Neural crest cell (in vitro differentiated cells): Measurements from ENCODE around the gene NBR1. TPM values are rescaled to one million over a fixed set of nuclear protein-coding genes. Genes with fewer than 3 reads are reported as not detected.
"Not testable (repeated sequence)": the region's sequence is repeated elsewhere in the genome, so short reads cannot be mapped to it uniquely, and the experiment has no call there.

Source experiments
- DNase-seq: peaks from one replicate; pipeline ENCODE4 v3.0.0; 2021; ENCODE audit warnings: low read depth, mixed read lengths, low spot score
- H3K27ac Mint-ChIP-seq: one replicate; pipeline ENCODE4 v1.8.0; 2021; ENCODE audit warnings: mild to moderate bottlenecking, mixed read lengths; ENCODE audit not compliant: unreplicated experiment
- H3K27me3 Mint-ChIP-seq: 2 replicates; pipeline ENCODE4 v1.8.0; 2021; ENCODE audit warnings: low read depth, mild to moderate bottlenecking, mixed read lengths
- H3K36me3 Mint-ChIP-seq: 2 replicates; pipeline ENCODE4 v1.8.0; 2021; ENCODE audit warnings: low read depth, mild to moderate bottlenecking, mixed read lengths
- H3K4me1 Mint-ChIP-seq: 2 replicates; pipeline ENCODE4 v1.8.0; 2021; ENCODE audit warnings: mixed read lengths
- H3K4me3 Mint-ChIP-seq: one replicate; pipeline ENCODE4 v1.8.0; 2021; ENCODE audit warnings: mild to moderate bottlenecking, mixed read lengths
- H3K9me3 Mint-ChIP-seq: 2 replicates; pipeline ENCODE4 v1.8.0; 2021; ENCODE audit warnings: mixed read lengths
- total RNA-seq: library from RNA; stranded (reverse); gene quantifications from 2 replicates; pipeline ENCODE4 v1.2.1, GENCODE V29; 2021
- TF ChIP-seq, protein P1 (sequence below): fragments of 200-600 bp; sonication (generic); conservative IDR thresholded peaks from 2 replicates; pipeline ENCODE4 v1.5.0; 2021; ENCODE audit warnings: antibody characterized with exemption, mild to moderate bottlenecking

NBR1 gene
- total RNA-seq, 1 donor from 2014 or later = 33.7 TPM

DNA sequence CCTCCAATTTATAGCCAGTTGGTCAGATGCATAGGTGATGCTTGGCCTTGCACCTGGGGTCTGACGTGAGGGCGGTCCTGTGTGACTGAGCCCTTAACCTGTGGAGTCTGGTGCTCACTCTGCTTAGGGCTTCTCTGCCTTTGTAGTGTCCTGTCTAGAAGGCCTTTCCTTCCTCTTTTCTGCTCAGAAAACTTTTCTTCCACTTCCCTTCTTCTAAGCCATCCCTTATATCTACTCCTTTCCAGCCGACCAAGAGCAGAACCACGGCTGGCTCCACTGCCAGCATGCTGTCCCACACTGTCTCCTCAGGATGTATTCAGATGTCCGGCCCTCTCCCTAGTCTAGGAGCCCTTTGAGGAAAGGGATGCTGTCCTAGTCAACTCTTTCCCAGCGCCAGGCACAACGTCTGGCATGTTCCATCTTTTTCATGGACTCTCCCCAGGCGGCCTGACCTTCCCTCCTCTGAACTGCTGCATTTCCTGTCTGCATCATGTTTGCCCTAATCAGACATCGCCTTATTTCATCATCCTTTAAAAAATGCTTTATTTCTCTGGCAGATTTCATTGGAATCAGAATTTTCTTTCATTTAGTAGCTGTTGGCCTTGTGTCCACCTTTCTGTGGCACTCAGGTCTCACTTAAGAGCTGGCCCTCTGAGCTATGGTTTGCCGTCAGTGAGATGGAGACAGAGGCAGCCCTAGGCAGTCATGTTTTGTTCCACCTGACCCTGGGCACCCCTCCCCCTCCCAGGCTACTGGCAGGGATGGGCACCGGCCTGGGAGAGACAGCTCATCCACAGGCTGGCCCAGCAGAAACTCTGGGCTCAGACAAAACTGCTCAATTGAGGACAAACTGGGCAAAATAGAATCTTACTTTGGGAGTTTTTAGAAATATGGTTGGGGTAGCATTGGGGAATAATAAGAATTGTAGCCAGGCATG lies 30.4 kb upstream of the NBR1 start:
- Mint-ChIP-seq H3K27ac (no peak overlapping the region), H3K36me3 (no peaks in the 10 kb centered on the region), H3K27me3 (no peaks in the 10 kb centered on the region), H3K4me3 (no peak overlapping the region), H3K4me1 (no peaks in the 10 kb centered on the region), H3K9me3 (no peaks in the 10 kb centered on the region)
- no peak for DNase-seq
- TF ChIP-seq, protein P1, sequence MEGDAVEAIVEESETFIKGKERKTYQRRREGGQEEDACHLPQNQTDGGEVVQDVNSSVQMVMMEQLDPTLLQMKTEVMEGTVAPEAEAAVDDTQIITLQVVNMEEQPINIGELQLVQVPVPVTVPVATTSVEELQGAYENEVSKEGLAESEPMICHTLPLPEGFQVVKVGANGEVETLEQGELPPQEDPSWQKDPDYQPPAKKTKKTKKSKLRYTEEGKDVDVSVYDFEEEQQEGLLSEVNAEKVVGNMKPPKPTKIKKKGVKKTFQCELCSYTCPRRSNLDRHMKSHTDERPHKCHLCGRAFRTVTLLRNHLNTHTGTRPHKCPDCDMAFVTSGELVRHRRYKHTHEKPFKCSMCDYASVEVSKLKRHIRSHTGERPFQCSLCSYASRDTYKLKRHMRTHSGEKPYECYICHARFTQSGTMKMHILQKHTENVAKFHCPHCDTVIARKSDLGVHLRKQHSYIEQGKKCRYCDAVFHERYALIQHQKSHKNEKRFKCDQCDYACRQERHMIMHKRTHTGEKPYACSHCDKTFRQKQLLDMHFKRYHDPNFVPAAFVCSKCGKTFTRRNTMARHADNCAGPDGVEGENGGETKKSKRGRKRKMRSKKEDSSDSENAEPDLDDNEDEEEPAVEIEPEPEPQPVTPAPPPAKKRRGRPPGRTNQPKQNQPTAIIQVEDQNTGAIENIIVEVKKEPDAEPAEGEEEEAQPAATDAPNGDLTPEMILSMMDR = no peak

DNA sequence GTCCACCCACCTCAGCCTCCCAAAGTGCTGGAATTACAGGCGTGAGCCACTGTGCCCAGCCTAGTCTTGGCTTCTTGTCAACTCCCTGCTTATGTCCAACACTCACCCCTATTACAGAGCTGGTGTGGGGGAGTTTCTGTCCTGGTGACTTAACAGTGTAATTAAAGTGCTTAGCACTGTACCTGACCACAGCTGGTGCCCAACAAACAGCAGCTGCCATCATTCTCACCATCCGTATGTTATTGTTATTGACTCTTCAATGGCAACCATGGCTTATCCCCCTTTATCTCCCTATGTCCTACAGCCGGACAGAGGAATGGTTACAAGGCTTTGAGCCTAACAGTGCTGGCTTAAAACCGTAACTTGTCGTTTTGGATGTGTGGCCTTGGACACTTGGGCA lies 28.9 kb upstream of the NBR1 start:
- TF ChIP-seq, protein P1 = no peak
- no peak overlapping the region for H3K27ac Mint-ChIP-seq
- H3K36me3 Mint-ChIP-seq = no peaks in the 10 kb centered on the region
- H3K4me1 Mint-ChIP-seq = no peaks in the 10 kb centered on the region
- no peaks in the 10 kb centered on the region for H3K27me3 Mint-ChIP-seq
- H3K4me3 Mint-ChIP-seq = no peak overlapping the region
- DNase-seq = no peak
- no peaks in the 10 kb centered on the region for H3K9me3 Mint-ChIP-seq

DNA sequence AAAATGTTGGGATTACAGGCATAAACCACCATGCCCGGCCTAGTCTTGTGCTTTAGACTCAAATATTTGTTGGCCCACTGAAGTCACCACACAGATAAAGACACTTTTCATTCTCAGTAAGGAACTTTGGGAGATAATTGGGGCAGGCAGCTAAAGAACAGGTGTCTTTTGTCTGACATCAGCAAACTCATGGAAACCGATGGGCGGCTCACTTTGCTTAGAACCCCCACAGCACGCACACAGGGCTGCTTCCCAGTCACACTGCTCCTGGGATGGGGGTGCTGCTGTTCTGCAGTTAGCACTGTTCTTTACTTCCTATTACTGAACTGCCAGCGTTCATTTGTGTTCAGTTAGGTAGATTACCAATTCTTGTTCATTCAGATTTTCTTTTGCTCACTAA lies 27.8 kb upstream of the NBR1 start:
- H3K4me1 Mint-ChIP-seq = no peaks in the 10 kb centered on the region
- TF ChIP-seq, protein P1 = no peak
- H3K27me3 Mint-ChIP-seq = no peaks in the 10 kb centered on the region
- H3K36me3 Mint-ChIP-seq = no peaks in the 10 kb centered on the region
- H3K9me3 Mint-ChIP-seq = no peaks in the 10 kb centered on the region
- no peak for DNase-seq
- no peak overlapping the region for H3K4me3 Mint-ChIP-seq
- H3K27ac Mint-ChIP-seq = peak overlapping the region; percentile 5

DNA sequence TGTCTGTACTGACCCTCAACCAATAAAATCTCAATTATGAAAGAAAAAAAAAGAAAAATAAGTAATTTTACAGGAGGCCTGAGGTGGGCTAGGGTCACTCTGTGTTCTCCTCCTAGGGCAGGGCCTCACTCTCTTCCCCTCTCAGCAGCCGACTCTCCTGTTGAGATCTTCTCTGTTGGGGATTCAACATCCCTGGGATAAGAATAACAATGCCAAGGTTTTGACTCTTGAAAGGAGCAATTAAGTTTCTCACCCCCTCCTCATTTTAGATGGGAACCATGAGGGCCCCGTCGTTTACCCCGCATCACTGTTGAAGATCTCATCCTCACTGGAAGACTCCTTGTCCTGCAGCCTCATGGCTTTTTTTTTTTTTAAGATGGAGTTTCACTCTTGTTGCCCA lies 24.4 kb upstream of the NBR1 start:
- H3K27ac Mint-ChIP-seq = no peak overlapping the region

DNA sequence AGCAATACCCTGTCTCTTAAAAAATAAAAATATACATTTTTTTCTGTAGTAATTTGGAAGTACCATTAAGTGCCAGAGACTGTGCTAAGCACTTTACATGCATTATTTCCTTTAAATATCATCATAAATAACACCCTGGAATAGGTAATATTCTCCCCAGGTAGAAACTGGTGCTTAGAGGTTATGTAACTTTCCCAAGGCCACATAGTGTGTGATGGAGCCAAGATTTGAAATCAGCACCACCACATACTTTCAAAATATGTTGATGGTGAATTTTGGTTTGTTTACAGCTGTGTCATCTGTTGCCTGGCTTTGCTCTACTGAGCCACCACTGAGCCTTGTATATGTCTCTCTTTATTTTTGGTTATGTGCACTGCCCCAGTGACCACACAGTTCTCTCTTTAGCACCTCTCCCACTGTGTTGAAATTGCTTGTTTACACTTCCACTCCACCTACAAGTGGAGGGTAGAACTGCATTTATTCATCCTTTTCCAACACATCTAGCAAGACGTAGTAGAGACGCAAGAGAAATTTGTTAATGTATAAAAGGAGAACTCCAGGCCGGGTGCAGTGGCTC lies 19.0 kb upstream of the NBR1 start:
- DNase-seq = no peak

More for the DNA sequence above, 24.4 kb upstream of the NBR1 start:
- H3K27me3 Mint-ChIP-seq = no peaks in the 10 kb centered on the region
- no peaks in the 10 kb centered on the region for H3K36me3 Mint-ChIP-seq
- DNase-seq = no peak
- no peaks in the 10 kb centered on the region for H3K4me1 Mint-ChIP-seq
- H3K4me3 Mint-ChIP-seq = no peak overlapping the region
- H3K9me3 Mint-ChIP-seq = no peaks in the 10 kb centered on the region
- TF ChIP-seq, protein P1 = no peak

DNA sequence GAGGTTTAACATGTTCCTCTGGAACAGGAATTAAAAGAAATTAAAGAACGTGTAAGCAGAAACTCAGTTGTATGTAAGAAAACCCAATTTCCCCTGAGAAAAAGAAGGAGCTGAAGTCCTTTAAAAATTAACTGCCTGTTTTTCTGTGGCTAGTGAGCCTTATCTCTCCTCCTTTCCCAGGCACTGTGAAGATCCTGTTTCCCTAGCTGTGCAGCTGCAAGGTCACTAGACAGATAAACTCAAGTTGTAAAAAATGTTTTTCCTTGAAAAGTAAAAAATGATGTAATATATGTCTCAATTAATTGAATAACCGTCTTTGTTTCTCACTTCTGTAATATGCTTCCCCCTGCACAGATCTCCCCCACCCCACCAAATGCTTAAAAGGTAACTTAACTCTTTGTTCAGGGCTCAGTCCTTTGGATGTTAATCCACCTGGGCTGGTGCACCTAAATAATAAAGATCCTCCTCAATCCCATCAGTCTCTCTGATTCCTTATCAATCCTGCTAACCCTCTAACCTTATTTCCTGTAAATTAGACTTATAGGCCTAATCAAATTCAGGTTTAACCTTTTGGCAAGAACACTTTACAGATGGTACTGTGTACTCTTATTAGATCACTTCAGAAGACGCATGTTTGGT lies 17.7 kb upstream of the NBR1 start:
- H3K27ac Mint-ChIP-seq, H3K4me1 Mint-ChIP-seq, H3K36me3 Mint-ChIP-seq, H3K9me3 Mint-ChIP-seq, H3K4me3 Mint-ChIP-seq, DNase-seq, H3K27me3 Mint-ChIP-seq: not testable (repeated sequence)

More for the DNA sequence above, 19.0 kb upstream of the NBR1 start:
- H3K27ac Mint-ChIP-seq = no peak overlapping the region
- TF ChIP-seq, protein P1 = no peak
- H3K9me3 Mint-ChIP-seq = no peaks in the 10 kb centered on the region
- no peak overlapping the region for H3K4me3 Mint-ChIP-seq
- H3K4me1 Mint-ChIP-seq = no peaks in the 10 kb centered on the region
- H3K36me3 Mint-ChIP-seq = peaks cover 5% of the 10 kb centered on the region
- no peaks in the 10 kb centered on the region for H3K27me3 Mint-ChIP-seq
